ENCODE measurements around the gene ARHGEF19.
"Not testable (repeated sequence)": the region's sequence is repeated elsewhere in the genome, so short reads cannot be mapped to it uniquely, and the experiment has no call there.

Gene ARHGEF19

GRCh38 chr1:16218674-16219071 is 6.2 kb upstream of the ARHGEF19 start:
- DNase-seq = no peak

DNA sequence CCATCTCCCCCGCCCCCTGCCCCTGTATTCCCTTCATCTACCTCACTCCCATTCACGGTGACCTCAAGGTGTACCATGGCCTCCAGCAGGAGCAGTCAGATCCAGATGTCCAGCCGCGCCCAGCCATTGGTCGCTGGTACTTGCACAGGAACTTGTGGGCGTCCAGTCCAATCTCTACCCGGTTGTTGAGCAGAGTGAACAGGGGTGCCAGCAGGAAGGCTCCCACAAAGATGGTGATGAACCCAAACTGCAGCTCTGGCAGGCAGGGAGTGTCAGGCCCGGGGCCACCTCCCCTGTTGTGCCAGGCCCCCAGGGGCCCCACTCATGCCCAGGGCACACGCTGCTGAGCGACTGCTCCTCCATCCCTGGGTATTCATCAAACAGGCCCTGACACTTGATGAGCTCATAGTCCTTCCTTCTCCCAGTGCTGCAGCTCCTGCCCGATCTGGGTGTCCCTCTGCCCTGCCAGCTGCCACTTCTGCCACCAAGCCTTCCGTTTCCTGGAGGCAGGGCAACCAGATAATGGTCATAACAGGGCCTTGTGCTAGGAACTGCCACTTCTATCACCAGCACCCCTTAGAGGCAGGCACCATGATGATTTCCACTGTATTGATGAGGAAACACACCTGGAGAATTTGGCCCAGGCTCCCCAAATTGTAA is 5.7 kb upstream of the ARHGEF19 start:
- no peak for DNase-seq

DNA sequence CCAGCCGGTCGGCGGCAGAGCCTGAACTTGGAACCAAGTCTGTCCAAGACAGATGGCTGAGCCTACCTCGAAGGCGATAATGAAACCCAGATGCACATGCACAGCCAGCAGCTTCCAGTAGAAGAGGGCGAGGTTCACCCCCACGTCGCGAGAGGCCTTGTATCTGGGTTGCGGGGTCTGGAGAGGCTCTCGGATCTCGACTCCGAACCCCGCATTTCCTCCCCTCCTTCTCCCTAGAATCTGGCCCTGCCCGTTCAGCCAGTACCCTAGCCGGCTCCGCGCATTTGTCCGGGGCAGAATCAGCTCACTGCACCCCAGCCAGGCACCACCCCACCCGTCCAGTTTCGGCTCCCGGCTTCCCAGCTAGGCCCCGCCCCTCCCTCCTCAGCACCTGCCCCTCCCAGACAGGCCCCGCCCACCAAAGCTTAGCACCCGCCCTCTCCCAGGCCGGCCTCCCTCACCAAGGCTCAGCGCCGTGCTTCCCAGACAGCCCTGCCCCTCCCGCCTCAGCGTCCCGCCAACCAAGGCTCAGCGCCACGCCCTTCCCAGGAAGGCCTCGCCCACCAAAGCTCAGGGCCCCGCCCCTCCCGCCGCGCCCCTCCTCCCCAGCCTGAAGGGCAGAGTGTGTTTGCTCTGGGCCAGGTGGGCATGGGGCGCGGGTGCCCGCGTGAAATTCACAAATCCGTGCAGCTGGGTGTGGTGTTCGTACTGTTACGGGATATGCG is 4.8 kb upstream of the ARHGEF19 start:
- DNase-seq = peak; percentile 85

DNA sequence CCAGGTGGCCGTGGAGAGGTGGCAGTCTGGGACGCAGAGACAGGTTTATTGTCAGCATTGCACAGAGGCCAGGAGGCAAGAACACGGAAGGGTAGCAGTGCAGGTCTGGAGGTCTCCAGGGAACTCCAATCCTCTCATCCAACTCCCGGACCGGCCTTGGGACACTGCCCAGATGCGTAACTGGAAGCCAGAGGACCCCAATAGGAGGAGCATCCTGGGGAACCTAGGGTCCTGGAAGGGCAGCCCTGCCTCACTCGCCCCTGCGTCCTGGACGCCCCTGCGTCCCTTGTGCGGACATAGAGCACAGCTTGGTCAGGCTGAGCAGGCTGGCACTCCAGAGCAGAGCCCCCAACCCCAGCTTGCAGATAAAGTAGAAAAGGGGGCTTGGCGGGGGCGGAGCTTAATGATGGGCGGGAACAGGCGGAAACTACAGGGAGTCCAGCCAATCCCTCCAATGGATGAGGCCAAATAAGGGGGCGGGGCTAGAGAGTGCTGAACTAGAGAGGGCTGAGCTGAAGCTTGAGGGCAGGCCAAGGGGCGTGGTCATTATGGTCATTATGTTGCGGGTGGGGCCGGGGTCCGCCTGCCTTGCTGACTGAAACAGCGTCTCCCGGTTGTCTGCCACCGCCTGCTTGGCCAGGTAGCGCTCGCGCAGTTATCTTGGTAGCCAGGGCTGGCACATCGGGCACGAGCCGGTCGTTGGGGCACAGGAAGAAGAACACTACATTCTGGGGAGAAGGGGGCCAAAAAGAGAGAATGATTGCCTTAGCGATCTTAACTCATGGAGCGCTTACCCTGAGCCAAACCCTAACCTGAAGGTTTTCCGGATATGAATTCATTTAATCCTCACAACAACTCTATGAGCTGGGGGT is 3.7 kb upstream of the ARHGEF19 start:
- peak; percentile 91 for DNase-seq

GRCh38 chr1:16215240-16215639 is 2.8 kb upstream of the ARHGEF19 start:
- not testable (repeated sequence) for DNase-seq

DNA sequence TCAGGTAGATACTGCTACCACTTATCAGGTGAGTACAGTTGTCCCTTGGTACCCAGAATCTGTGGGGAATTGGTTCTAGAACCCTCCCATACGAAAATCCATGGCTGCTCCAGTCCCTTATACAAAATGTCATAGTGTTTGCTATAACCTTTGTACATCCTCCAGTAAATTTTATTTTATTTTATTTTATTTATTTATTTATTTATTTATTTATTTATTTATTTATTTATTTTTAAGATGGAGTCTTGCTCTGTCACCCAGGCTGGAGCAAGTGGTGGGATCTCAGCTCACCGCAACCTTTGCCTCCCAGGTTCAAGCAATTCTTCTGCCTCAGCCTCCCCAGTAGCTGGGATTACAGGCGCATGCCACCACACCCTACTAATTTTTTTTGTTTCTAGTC is 1.1 kb upstream of the ARHGEF19 start:
- not testable (repeated sequence) for DNase-seq

- peak; percentile 68 for DNase-seq
Observed at GRCh38 chr1:16213013-16213412, 561 bp upstream of the ARHGEF19 start.

- no peak for DNase-seq
Observed at GRCh38 chr1:16211824-16212223, 628 bp downstream of the ARHGEF19 start.

DNA sequence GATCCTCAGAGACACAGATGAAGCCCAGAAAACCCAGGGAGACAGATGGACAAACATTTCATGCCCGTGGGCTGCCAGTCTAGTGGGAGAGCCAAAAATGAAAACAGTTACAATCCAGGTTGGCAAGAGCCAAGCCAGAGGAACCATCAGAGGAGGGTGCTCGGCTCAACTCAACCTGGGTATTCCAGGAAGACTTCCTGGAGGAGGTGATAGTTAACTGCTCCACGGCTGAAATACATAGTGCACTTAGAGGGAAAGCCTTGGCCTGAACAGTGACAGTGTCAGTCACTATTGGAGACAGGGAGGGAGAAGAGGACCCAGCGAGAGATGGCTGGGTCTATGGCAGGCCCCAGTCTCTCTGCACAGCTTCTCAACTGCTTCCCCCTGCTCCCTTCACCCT is 1.9 kb downstream of the ARHGEF19 start:
- no peak for DNase-seq

DNA sequence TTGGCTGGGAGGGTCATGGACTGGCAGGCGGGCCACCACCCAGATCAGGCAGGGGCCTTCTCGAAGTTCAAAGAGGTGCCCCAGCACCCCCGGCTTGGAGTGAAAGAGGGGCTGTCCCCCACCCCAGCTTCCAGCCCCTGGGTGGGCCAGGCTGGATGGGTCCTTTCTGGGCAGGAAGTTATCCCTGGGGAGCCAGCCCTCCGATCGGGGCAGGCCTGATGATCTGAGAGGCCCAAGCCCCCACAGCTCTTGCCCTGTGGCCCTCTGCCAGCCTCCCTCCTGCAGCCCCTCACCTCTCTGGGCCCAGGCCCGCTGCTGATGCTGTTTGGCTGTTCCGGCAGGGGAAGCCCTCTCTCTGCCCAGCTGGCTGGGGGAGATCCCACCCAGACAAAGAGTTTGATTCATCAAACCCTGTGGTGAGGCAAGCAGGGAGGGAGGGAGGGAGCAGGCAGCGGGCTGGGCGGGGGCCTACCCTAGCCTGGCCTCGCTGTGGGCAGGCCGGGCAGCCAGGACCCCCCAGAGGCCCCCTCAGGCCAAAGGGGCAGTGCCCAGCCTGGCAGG is 2.5 kb downstream of the ARHGEF19 start:
- DNase-seq = no peak

DNA sequence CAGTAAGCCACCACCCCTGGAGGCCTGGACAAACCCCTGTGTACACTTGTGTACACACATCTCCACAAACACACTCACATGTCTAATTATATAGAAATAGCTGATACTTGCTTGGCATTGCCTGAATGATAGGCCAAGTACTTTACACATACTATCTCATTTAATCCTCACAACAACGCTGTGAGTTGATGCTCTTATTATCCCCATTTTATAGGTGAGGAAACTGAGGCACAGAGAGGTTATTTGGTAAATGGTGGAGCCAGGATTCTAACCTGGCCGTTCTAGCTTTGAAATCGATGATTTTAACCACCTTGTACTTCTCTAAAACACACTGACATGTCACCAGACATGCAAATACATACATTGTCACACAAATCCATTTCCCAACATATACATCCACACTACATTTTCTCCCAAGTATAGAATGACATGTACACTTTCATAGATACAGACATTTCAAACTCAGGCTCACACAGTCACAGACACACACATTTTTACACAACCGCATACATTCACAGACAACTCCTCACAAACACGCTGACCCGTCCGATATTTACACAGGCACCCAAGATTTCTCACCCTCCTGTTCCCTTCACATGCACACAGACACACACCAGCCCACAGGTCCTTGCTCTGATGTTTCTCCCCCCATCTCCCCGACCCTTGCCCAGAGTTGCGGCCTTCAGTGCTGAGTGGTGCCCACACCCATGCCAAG is 3.2 kb downstream of the ARHGEF19 start:
- DNase-seq = no peak

DNA sequence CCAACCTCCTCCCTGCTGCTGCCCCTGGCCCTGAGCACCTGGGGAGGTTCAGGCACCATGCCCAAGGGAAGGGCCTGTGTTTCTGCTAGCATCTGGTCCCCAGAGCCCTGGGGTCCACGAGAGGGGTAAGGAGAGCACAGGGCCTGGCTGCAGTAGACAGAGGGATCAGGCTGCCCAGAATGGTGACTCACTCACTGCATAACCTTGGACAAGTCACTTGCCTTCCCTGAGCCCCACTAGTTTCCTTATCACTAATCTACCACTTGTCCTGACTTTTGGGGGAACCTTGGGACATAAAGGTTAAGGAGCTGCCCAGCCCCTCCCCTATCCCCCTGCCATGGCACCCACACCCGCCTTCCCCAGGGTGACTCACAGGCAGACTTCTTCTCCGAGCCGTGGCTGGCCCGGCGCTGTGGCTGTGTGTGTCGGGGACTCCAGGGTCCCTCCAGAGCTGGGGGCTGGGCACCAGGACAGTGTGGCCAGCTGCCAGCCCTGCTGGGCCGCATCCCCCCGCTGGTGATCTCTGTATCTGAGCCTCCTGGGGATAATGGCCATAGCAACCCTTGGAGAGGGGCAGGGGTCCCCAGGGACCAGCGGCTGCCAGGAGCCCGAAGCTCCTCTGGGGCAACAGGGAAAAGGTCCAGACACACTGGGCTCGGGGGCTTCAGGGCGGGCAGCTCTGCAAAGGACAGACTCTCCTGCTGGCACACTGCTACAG is 4.0 kb downstream of the ARHGEF19 start:
- DNase-seq = no peak

DNA sequence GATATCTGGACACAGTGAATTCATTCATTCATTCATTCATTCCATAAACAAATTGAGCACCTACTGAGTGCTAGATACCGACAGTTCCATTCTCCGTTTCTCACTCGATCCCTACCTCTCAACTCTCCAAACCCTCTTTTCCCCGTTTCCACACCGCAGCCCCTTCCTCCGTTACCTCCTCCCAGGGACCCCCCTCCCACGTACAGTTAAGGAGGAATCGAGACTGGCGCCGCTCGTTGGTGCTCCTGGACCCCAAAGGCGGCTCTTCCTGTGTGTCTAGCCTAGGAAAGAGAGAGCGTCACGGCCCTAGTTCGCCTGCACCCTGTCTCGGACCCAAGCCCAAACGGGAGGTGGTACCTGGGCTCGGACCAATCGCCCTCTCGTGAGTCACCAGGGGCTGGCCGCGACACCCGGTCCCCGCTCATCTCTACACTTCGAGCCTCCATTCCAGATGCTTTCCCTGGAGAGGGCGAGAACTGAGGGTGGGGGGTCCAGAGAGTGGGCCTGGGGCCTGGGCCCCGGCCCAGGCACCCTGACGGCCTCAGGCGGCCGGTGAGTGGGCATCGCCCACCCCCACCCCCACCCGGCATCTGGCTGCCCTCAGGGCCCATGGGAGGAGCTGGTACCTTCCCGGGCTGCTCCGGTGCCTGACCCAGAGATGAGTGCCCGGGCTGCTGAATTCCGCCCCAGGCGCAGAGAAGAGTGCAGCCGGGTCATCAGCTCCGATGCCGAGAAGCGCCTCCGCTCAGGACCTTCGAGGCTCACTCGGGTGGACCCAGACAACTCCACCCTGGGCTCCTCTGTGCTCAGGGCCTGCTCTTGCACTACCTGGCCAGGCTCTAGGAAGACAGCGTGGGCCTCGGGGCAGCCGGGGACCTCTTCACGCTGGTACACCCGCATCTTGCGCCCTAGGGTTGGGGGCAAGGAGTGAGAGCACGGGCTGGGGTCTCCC is 4.9 kb downstream of the ARHGEF19 start:
- DNase-seq = no peak

DNA sequence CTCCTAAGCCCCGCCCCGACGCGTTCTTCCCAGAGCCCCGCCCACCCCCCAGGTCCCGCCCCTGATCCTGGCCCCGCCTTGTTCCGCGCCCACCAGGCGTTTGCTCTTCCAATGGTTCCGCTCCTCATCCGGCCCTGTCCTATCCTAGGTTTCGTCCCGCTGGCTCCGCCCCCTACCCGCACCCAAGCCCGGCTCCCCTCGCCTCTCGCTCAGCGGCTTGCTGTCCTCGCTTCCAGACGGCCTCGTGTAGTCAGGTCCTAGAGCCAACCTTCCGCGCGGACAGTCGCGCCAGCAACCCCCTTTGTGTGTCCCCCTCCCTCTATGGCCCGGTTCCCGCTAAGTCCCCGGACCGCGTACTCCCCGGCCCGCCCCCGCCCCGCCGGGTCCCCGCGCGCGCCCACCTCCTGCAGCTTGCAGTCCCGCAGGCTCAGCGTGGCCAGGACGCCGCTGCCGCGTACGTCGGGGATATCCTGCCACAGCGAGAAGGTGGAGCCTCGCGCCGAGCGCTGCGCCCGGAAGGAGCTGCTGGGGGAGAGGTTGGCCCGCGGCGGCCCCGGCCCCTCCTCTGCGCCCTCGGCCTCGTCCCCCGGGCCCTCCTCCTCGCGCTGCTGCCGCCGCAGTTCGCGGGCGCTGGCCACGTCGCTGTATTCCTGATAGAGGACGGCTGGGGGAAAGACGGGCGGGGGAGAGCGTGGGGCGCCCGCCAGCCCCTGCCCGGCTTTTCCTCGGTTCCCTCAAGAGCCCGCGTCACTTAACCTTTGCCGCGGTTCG is 5.7 kb downstream of the ARHGEF19 start:
- DNase-seq = peak; percentile 95

DNA sequence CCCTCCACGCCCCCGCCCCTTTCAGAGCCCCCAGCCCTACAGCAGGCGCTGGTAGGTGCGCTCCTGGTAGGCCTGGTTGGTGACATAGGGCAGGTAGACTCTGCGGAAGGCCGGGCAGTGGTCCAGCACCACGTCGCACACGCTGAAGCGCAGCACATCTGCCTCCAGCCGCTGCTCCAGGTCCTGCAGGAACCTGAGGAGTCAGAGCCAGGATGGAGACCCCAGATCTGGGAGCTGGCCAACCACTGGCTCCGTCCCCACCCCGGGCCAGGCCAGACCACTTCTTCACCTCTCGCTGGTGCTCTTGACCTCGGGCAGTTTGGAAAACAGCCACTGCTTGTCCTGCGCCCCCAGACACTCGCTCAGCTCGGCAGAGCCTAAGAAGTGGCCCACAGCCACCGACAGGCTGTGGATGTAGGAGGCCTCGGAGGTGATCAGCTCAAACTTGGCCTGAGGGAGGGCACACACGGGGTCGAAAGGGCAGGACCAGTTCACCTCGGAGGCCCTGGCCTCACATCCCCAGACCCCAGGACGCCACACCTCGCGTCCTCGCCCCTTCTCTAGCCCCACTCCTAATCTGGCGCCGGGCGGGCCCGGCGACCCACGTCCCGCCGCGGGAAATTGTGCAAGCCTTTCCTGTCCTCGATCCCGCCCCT is 6.4 kb downstream of the ARHGEF19 start:
- no peak for DNase-seq

DNA sequence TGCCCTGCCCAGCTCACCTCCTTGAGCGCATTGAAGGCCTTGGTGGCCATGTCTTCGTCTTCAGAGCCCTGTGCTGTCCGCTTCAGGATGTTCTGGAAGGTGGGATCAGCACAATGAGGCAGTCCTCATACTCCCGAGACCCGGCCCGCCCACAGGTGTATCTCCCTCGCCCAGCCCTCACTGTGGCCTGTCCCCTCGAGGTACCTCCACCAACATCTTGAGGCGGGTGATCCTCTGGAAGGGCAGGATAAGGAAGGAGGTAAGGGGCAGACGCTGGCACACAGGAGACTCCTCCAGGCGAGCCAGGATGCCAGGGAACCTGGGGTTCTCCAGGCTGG is 7.1 kb downstream of the ARHGEF19 start:
- DNase-seq = no peak

DNA sequence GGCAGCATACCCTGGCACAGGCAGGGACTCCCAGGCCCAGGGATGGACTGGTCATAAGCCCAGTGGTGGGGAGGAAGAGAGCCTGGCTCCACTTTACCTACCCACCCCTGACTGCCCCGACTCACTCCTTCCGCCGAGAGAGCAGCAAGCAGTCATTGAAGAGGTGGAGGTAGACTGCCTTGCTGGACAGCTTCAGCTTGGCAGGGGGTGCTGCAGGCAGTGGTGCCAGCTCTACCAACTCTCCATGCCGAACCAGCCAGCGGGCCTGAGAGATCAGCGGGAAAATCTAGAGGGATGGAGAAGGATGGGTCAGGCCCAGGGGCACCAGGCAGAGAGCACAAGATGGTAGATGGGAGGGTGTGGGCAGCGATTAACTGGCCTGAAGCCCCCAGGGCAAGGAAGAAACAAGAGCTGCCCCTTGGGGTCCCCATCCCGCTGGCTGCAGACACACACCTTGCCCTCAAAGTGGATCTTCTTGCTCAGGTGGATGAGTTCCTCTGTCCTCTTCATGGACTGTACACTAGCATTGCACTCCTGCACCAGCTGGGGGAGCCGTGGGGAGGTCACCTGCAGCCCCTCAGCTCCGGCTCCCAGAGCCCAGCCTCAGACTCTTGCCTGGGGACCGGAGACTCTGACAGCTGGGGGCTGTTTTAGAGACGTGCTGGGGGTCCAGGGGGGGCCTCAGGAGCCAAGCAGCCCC is 7.7 kb downstream of the ARHGEF19 start:
- DNase-seq = no peak

DNA sequence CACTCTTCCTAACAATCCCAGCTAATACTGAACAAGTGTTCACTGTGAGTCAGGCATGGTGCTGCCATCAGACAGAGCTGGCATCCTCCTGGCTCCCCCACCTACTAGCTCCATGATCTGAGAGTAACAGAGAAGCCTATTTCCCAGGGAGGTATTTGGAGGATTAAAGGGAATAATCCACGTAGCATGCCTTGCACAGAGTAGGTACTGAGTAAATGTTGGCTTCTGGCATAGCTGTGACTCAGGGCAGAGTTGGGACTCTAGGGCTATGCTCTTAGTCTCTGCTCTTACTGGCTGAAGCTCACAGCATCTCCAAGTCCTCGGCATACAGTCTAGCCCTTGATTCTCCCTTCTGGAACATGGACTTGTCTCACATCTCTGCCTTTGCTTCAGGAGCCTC is 8.2 kb downstream of the ARHGEF19 start:
- no peak for DNase-seq

GRCh38 chr1:16203550-16203949 is 8.9 kb downstream of the ARHGEF19 start:
- no peak for DNase-seq
